OCI-LY1 (cell line): ENCODE results near the gene CPA2.
"Not testable (repeated sequence)": the region's sequence is repeated elsewhere in the genome, so short reads cannot be mapped to it uniquely, and the experiment has no call there.

Source experiments
- H2AFZ ChIP-seq: fragments of 200-600 bp; sonication (generic), shearing (Covaris generic); 2 replicates; pipeline ENCODE4 v1.6.0; 2014; ENCODE audit warnings: antibody characterized with exemption, mild to moderate bottlenecking, low read length
- H3F3A ChIP-seq: fragments of 200-600 bp; sonication (generic), shearing (Covaris generic); 2 replicates; pipeline ENCODE4 v1.6.0; 2014; ENCODE audit warnings: mild to moderate bottlenecking, antibody characterized with exemption, low read length, moderate library complexity; ENCODE audit not compliant: insufficient read depth
- H3K27ac ChIP-seq: fragments of 200-600 bp; sonication (generic); 2 replicates; pipeline ENCODE4 v1.5.1; 2014; ENCODE audit warnings: low read length, mixed run types, mild to moderate bottlenecking, low read depth; ENCODE audit not compliant: poor library complexity, severe bottlenecking
- H3K27me3 ChIP-seq: fragments of 200-600 bp; sonication (generic); 2 replicates; pipeline ENCODE4 v1.6.0; 2014; ENCODE audit warnings: antibody characterized with exemption, mild to moderate bottlenecking, low read length, moderate library complexity; ENCODE audit not compliant: insufficient read depth
- H3K36me3 ChIP-seq: fragments of 200-600 bp; sonication (generic); 2 replicates; pipeline ENCODE4 v1.6.1; 2014; ENCODE audit warnings: mild to moderate bottlenecking, antibody characterized with exemption, low read length, moderate library complexity, mixed read lengths; ENCODE audit not compliant: insufficient read depth
- H3K4me1 ChIP-seq: fragments of 200-600 bp; sonication (generic); 2 replicates; pipeline ENCODE4 v1.5.1; 2014; ENCODE audit warnings: mild to moderate bottlenecking, low read length, moderate library complexity; ENCODE audit not compliant: insufficient read depth, severe bottlenecking
- H3K4me2 ChIP-seq: fragments of 200-600 bp; sonication (generic), shearing (Covaris generic); 2 replicates; pipeline ENCODE4 v1.6.1; 2014; ENCODE audit warnings: low read length
- H3K4me3 ChIP-seq: fragments of 200-600 bp; sonication (generic); 2 replicates; pipeline ENCODE4 v1.5.1; 2014; ENCODE audit warnings: low read length, low read depth, mild to moderate bottlenecking, mixed read lengths; ENCODE audit not compliant: poor library complexity, severe bottlenecking
- H3K79me2 ChIP-seq: fragments of 200-600 bp; shearing (Covaris generic); 2 replicates; pipeline ENCODE4 v1.6.1; 2016; ENCODE audit warnings: mixed run types, low read length, mixed read lengths; ENCODE audit not compliant: insufficient read depth
- H3K9ac ChIP-seq: fragments of 200-600 bp; sonication (generic), shearing (Covaris generic); 2 replicates; pipeline ENCODE4 v1.6.1; 2014; ENCODE audit warnings: mild to moderate bottlenecking, low read length, mixed read lengths
- H3K9me2 ChIP-seq: fragments of 200-600 bp; sonication (generic), shearing (Covaris generic); 2 replicates; pipeline ENCODE4 v1.6.1; 2014; ENCODE audit warnings: low read depth, mild to moderate bottlenecking, low read length, mixed read lengths
- H3K9me3 ChIP-seq: fragments of 200-600 bp; shearing (Covaris generic); 2 replicates; pipeline ENCODE4 v1.6.1; 2014; ENCODE audit warnings: low read length, mixed read lengths
- H4K20me1 ChIP-seq: fragments of 200-600 bp; sonication (generic), shearing (Covaris generic); 2 replicates; pipeline ENCODE4 v1.6.0; 2016; ENCODE audit warnings: mild to moderate bottlenecking, low read length; ENCODE audit not compliant: insufficient read depth
- EZH2 ChIP-seq: fragments of 200-600 bp; sonication (generic), shearing (Covaris generic); IDR thresholded peaks from 2 replicates; pipeline ENCODE4 v1.8.0; 2017; ENCODE audit warnings: borderline replicate concordance, mixed run types, mild to moderate bottlenecking, antibody characterized with exemption, low read length, moderate library complexity, mixed read lengths
- TF ChIP-seq, protein P1 (sequence below): fragments of 200-600 bp; sonication (generic), shearing (Covaris generic); IDR thresholded peaks from 2 replicates; pipeline ENCODE4 v1.5.1; 2017; ENCODE audit warnings: mild to moderate bottlenecking, antibody characterized with exemption, low read length, moderate library complexity, mixed read lengths

CPA2 gene

DNA sequence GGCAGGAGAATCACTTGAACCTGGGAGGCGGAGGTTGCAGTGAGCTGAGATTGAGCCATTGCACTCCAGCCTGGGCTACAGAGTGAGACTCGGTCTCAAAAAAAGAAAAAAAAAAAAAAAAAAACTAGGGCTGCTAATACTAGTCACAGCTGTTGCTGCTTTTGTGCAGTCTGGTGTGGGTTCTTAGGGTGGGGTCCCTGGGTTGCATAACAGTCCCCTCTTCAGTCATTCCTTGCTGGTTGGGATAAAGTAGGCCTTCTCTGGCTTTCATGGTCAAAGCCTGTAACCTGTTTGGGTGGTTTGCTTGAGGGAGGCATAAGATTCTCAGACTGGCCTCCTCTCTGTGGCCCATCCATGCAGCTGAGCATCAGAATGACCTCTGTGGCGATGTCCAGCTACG is 44.9 kb upstream of the CPA2 start:
- no peak overlapping the region for H2AFZ ChIP-seq
- no peak overlapping the region for H3K4me3 ChIP-seq
- H3K9me2 ChIP-seq: no peaks in the 10 kb centered on the region
- no peak overlapping the region for H3K9ac ChIP-seq
- no peaks in the 10 kb centered on the region for H3K27me3 ChIP-seq
- TF ChIP-seq, protein P1, sequence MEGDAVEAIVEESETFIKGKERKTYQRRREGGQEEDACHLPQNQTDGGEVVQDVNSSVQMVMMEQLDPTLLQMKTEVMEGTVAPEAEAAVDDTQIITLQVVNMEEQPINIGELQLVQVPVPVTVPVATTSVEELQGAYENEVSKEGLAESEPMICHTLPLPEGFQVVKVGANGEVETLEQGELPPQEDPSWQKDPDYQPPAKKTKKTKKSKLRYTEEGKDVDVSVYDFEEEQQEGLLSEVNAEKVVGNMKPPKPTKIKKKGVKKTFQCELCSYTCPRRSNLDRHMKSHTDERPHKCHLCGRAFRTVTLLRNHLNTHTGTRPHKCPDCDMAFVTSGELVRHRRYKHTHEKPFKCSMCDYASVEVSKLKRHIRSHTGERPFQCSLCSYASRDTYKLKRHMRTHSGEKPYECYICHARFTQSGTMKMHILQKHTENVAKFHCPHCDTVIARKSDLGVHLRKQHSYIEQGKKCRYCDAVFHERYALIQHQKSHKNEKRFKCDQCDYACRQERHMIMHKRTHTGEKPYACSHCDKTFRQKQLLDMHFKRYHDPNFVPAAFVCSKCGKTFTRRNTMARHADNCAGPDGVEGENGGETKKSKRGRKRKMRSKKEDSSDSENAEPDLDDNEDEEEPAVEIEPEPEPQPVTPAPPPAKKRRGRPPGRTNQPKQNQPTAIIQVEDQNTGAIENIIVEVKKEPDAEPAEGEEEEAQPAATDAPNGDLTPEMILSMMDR: no peak
- TF ChIP-seq EZH2: no peak
- H3K4me1 ChIP-seq: no peaks in the 10 kb centered on the region
- H3K9me3 ChIP-seq: no peaks in the 10 kb centered on the region
- no peaks in the 10 kb centered on the region for H3F3A ChIP-seq
- no peaks in the 10 kb centered on the region for H3K79me2 ChIP-seq
- H3K27ac ChIP-seq: no peak overlapping the region
- no peaks in the 10 kb centered on the region for H4K20me1 ChIP-seq
- H3K36me3 ChIP-seq: no peaks in the 10 kb centered on the region
- H3K4me2 ChIP-seq: no peak overlapping the region

- no peak overlapping the region for H2AFZ ChIP-seq
- no peak overlapping the region for H3K9ac ChIP-seq
- H3K4me3 ChIP-seq: no peak overlapping the region
- H3K9me3 ChIP-seq: no peaks in the 10 kb centered on the region
- no peaks in the 10 kb centered on the region for H3K9me2 ChIP-seq
- H3K4me2 ChIP-seq: no peak overlapping the region
- TF ChIP-seq, protein P1: no peak
- TF ChIP-seq EZH2: no peak
- H3K27ac ChIP-seq: no peak overlapping the region
- no peaks in the 10 kb centered on the region for H3K27me3 ChIP-seq
- H3K79me2 ChIP-seq: no peaks in the 10 kb centered on the region
- no peaks in the 10 kb centered on the region for H3K36me3 ChIP-seq
- H3F3A ChIP-seq: no peaks in the 10 kb centered on the region
- H3K4me1 ChIP-seq: peaks cover 3% of the 10 kb centered on the region
- no peaks in the 10 kb centered on the region for H4K20me1 ChIP-seq
Observed at GRCh38 chr7:130223646-130224045, 43.0 kb upstream of the CPA2 start.

- no peak overlapping the region for H3K4me2 ChIP-seq
- H2AFZ ChIP-seq: no peak overlapping the region
Observed at GRCh38 chr7:130224210-130224609, 42.5 kb upstream of the CPA2 start.

GRCh38 chr7:130224923-130225322 is 41.7 kb upstream of the CPA2 start:
- H3K4me1 ChIP-seq, H3K4me2 ChIP-seq, H2AFZ ChIP-seq, H3K27ac ChIP-seq, H3K36me3 ChIP-seq, H3K9me2 ChIP-seq, H3K9ac ChIP-seq, H3F3A ChIP-seq, H3K27me3 ChIP-seq, H3K9me3 ChIP-seq, H3K4me3 ChIP-seq, H4K20me1 ChIP-seq, H3K79me2 ChIP-seq: not testable (repeated sequence)

More at GRCh38 chr7:130224210-130224609, 42.5 kb upstream of the CPA2 start:
- TF ChIP-seq, protein P1: no peak
- TF ChIP-seq EZH2: no peak
- H3K9me2 ChIP-seq: no peaks in the 10 kb centered on the region
- H3K9me3 ChIP-seq: no peaks in the 10 kb centered on the region
- no peaks in the 10 kb centered on the region for H4K20me1 ChIP-seq
- no peaks in the 10 kb centered on the region for H3K27me3 ChIP-seq
- H3K4me3 ChIP-seq: no peak overlapping the region
- H3K27ac ChIP-seq: no peak overlapping the region
- H3K36me3 ChIP-seq: no peaks in the 10 kb centered on the region
- H3F3A ChIP-seq: no peaks in the 10 kb centered on the region
- H3K9ac ChIP-seq: no peak overlapping the region
- no peaks in the 10 kb centered on the region for H3K79me2 ChIP-seq
- peaks cover 8% of the 10 kb centered on the region for H3K4me1 ChIP-seq
